Fibroblast of the aortic adventitia (primary cell): ENCODE data around the gene ANKRD11. TPM values are rescaled to one million over a fixed set of nuclear protein-coding genes. Genes with fewer than 3 reads are reported as not detected.
A peak's percentile ranks its signal among the peaks of the same experiment; 100 is the strongest.

Experiments used
- DNase-seq: peaks from one replicate; pipeline ENCODE4 v3.0.0-alpha.2; 2010; ENCODE audit warnings: low read depth
- H3K4me3 ChIP-seq: 2 replicates; pipeline ENCODE4 v1.5.1; 2011; ENCODE audit warnings: low read depth, mild to moderate bottlenecking, control low read depth, low read length, moderate library complexity
- total RNA-seq: library from RNA; depleted of rRNA; stranded (reverse); fragments of >200 nt; gene quantifications from 2 replicates; pipeline ENCODE4 v1.2.3, GENCODE V29; 2012; ENCODE audit warnings: low replicate concordance
- TF ChIP-seq, protein P1 (sequence below): IDR thresholded peaks from 2 replicates; pipeline ENCODE4 v1.5.1; 2011; ENCODE audit warnings: mild to moderate bottlenecking, low read length, control low read depth, inconsistent platforms; ENCODE audit not compliant: insufficient read depth

Gene ANKRD11
- total RNA-seq, 1 donor, result 78.9 TPM

DNA sequence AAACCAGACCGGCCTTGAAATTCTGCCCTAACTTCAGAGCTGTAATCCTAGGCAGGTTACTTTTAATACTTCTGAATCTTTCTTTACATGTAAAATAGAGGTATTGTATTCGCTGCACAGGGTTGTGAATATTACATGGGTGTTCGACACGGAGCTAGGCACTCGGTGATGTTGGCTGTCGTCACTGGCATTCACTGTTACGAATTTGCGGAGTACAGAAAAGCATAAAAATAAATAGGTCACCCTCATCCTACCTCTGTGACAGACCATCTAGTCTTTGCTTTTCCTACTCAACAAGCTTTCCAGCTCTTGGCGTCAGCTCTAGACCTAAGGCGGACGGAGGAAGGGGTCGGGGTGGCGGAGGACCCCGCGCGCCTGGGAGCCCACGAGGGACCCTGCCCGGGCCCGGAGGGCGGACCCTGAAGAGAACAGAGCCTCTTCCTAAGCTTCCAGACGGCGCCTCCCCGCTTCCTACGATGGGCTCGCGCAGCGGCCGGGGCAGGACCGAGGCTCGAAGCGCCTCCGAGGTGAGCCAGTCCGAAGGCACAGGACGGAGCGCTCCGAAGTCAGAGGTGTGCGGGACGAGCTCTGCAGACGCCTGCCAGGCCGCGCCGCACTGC, 17.0 kb upstream of the ANKRD11 start:
- TF ChIP-seq, protein P1, sequence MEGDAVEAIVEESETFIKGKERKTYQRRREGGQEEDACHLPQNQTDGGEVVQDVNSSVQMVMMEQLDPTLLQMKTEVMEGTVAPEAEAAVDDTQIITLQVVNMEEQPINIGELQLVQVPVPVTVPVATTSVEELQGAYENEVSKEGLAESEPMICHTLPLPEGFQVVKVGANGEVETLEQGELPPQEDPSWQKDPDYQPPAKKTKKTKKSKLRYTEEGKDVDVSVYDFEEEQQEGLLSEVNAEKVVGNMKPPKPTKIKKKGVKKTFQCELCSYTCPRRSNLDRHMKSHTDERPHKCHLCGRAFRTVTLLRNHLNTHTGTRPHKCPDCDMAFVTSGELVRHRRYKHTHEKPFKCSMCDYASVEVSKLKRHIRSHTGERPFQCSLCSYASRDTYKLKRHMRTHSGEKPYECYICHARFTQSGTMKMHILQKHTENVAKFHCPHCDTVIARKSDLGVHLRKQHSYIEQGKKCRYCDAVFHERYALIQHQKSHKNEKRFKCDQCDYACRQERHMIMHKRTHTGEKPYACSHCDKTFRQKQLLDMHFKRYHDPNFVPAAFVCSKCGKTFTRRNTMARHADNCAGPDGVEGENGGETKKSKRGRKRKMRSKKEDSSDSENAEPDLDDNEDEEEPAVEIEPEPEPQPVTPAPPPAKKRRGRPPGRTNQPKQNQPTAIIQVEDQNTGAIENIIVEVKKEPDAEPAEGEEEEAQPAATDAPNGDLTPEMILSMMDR, result no peak
- no peak for DNase-seq
- peak overlapping the region; percentile 86 for H3K4me3 ChIP-seq

DNA sequence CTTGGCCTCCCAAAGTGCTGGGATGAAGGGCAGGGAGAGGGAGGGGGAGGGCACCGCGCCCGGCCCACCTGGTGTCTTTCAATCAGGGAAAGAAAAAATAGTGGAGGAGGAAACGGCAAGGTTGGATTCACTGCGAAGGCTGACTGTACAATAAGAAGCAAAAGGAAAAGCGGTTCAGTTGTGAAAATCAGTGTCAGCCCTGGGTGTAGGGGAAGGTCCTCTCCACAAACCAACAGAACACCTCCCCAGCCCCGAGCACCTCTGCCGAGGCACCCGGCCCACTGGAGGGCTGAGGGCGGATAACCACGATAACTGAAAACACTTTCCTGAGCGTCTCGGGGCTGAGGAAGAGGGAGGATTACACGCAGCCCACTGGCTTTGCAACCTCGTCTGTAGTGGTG, 16.4 kb upstream of the ANKRD11 start:
- DNase-seq, result no peak
- H3K4me3 ChIP-seq, result peak overlapping the region; percentile 86
- TF ChIP-seq, protein P1, result no peak

DNA sequence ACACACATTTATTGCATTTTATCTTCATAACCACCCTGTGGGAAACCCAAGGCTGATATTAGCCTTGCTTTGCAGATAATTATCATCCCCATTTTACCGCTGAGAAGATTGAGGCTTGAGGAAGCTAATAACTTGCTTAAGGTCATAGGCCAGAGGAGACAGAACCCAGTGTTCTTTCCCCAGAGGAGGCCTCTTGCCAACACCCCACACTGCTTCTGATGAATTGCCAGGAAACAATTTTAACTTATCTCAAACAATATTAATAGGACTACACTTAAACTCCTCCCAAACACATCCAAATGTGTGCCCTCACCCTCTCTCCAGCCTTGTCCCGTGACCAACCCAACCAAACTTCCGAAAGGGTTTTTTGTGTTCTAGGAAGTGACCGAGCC, 15.7 kb upstream of the ANKRD11 start:
- peak; percentile 30 for DNase-seq
- TF ChIP-seq, protein P1, result no peak

DNA sequence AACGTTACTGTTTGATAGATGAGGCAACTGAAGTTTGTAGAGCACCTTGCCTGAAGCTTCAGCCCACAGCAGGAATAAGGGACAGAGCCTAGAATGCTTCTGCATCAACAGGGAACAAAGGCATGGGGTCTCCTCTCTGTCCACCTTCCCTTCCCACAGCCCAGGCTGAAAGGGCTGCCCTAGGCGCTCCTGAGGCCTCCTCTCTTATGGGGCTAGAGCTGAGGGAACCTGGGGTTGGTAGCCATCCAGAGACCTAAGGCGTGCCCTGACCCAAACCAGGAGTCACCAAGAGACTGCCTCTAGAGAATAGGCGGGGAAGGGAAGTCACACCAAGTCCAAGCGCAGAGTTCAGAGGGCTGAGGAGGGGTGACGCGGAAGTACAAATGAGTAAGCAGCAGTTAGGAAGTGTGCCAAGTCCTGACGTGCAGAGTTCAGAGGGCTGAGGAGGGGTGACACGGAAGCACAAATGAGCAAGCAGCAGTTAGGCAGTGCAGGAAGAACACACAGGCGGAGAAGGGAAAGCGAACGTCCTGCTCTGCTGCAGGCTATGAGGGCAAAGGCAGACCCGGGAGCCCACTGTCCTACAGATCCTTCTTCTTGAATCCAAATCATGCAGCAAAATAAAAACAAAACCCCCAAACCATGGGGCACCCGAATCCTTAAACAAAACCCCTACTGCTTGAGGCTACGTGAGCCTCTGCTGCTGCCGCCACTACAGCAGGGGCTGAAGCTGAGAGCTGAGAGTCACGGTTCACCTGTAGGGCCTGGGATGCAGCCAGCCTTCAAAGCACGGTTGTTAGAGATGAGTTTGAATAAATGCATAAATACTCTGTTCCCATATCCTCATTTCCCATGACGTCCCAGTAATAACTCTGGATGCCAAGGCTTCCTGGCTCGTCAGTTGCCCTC, 15.1 kb upstream of the ANKRD11 start:
- TF ChIP-seq, protein P1, result no peak
- DNase-seq, result peak; percentile 89
- peak overlapping the region; percentile 9 for H3K4me3 ChIP-seq

More for the DNA sequence above, 15.7 kb upstream of the ANKRD11 start:
- H3K4me3 ChIP-seq, result no peak overlapping the region

- DNase-seq, result no peak
- H3K4me3 ChIP-seq, result no peak overlapping the region
- TF ChIP-seq, protein P1, result no peak
Observed at GRCh38 chr16:89504091-89504490, 13.7 kb upstream of the ANKRD11 start.

- peak; percentile 70 for DNase-seq
- TF ChIP-seq, protein P1, result no peak
- no peak overlapping the region for H3K4me3 ChIP-seq
Observed at GRCh38 chr16:89502081-89502843, 11.9 kb upstream of the ANKRD11 start.
